Measurements from ENCODE around the gene RBM47. TPM values are rescaled to one million over a fixed set of nuclear protein-coding genes. Genes with fewer than 3 reads are reported as not detected.

RBM47 gene
- total and polyA plus RNA-seq, 2 of the 4 experiments (the other 2 are of a cell fraction), result 0.44 to 1.1 TPM

DNA sequence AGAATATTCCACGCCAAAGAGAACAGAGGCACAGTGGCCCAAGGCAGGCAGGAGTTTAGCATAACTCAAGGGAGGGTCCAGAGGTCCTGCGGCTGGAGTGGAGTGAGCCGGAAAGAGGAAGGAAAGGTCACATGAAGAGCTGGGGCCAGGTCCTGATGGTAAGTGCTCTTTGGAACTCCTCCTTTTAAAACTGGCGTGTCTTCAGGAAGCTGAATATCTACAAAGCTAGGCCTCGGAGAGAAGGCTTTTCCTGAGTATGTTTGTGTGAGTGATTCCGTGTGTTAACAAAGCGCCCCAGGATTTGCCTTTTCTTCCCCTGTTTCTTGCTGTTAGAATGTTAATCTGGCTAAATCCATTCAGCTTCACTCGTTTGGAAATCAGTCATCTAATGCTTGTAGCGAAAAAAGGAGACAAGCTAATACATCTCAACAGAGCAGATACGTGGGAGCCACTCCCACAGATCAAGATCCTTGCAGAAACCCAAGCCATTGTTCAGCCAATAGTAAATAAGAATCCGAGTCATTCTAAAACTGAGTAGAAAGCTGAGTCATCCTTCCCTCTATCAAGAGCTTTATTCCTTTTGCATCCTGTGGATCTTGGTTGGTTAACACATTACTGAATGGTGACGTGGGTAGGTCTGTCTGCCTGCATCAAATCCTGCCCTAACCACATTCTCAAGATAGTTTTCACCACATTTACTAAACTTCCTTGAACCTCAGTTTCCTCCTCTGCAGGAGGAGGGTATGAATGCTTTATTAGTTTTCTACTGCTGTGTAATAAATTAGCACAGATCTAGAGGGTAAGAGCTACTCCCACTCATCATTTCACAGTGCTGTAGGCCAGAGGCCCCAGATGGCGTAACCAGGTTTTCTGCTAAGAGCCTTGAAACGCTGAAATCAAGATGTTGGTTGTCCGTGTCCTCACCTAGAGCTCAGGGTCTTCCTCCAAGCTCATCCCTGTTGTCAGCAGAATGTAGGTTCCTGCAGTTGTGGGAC, 43.2 kb upstream of the RBM47 start:
- Histone ChIP-seq H2AK5ac (ENCODE audit: low read depth, low read length) (peak overlapping the region; percentile 95), H2BK5ac (ENCODE audit: low read depth, low read length, poor library complexity, severe bottlenecking) (peak overlapping the region; percentile 95), H2BK15ac (ENCODE audit: low read depth, low read length) (peak overlapping the region; percentile 98), H2AK9ac (replicated peaks; ENCODE audit: low read depth, low read length, poor library complexity) (peak overlapping the region; percentile 80), H3K9me1 (ENCODE audit: insufficient read depth, low read length) (peaks cover 7% of the 10 kb centered on the region), H3K36me3 (ENCODE audit: control insufficient read depth, insufficient read depth, low read length) (no peaks in the 10 kb centered on the region), H4K5ac (ENCODE audit: low read depth, low read length) (peak overlapping the region; percentile 98), H4K20me1 (ENCODE audit: insufficient read depth, low read length) (no peaks in the 10 kb centered on the region), H4K8ac (ENCODE audit: low read depth in 2 of 2, low read length in 2 of 2) (peak overlapping the region; percentile 79 to 95), H2BK120ac (ENCODE audit: low read depth, low read length) (peak overlapping the region; percentile 99), H3K4me3 (ENCODE audit: insufficient read depth, low read depth, low read length) (no peak overlapping the region), H3K9ac (ENCODE audit: low read depth, low read length) (0 out of 2 replicates have a peak overlapping the region, but pooled peaks have one; percentile 3), H2BK20ac (ENCODE audit: low read depth, low read length) (peak overlapping the region; percentile 98), H3K23ac (ENCODE audit: low read depth, low read length) (peak overlapping the region; percentile 95), H3K27ac (ENCODE audit: insufficient read depth, low read length) (peak overlapping the region; percentile 87), H3K14ac (replicated peaks; ENCODE audit: low read depth, low read length) (peak overlapping the region; percentile 96), H3K4me2 (ENCODE audit: low read depth, low read length) (peak overlapping the region; percentile 33; the same call in 1 of the 2 replicates), H4K91ac (ENCODE audit: insufficient read depth, low read depth, low read length) (peak overlapping the region; percentile 98), H3K79me1 (ENCODE audit: low read depth in 1 of 2, low read length in 2 of 2) (no peaks in the 10 kb centered on the region), H3K27me3 (ENCODE audit: control insufficient read depth, insufficient read depth, low read length) (no peaks in the 10 kb centered on the region), H3K4ac (ENCODE audit: low read depth, low read length) (peak overlapping the region; percentile 99), H3K18ac (ENCODE audit: low read depth, low read length) (peak overlapping the region; percentile 98), H3K56ac (ENCODE audit: extremely low read depth, insufficient read depth, low read length) (peak overlapping the region; percentile 67), H2AFZ (replicated peaks; ENCODE audit: low read length, poor library complexity) (peak overlapping the region; percentile 90), H3K4me1 (ENCODE audit: control insufficient read depth, insufficient read depth, low read length) (peaks cover 11% of the 10 kb centered on the region), H3K9me3 (ENCODE audit: control insufficient read depth, insufficient read depth, low read length) (no peaks in the 10 kb centered on the region)
- dilution Hi-C loops (cut with HindIII; ENCODE audit: low sequenced_read_pairs, unreplicated experiment) (no loop called here), in situ Hi-C loops (cut with MboI; ENCODE audit: low sequenced_read_pairs) (no loop called here), intact Hi-C loops (cut with micrococcal nuclease) (no loop called here)
- TF ChIP-seq FOS (IDR thresholded peaks at IDR 0.05; ENCODE audit: low read depth, low read length) (peak; percentile 61; the same call in 1 of the 2 replicates), MAFK (IDR thresholded peaks at IDR 0.05; ENCODE audit: low read depth, low read length) (peak; percentile 76), CHD1 (IDR thresholded peaks at IDR 0.05; ENCODE audit: low read depth, low read length) (no peak), RCOR1 (IDR thresholded peaks at IDR 0.05; ENCODE audit: insufficient replicate concordance, low read length) (no peak), NFE2L2 (IDR thresholded peaks at IDR 0.05; ENCODE audit: low read depth, low read length) (peak; percentile 98), CEBPB (IDR thresholded peaks at IDR 0.05; ENCODE audit: low read depth, low read length) (peak; percentile 54; the same call in 1 of the 2 replicates), BHLHE40 (IDR thresholded peaks at IDR 0.05; ENCODE audit: low read depth, low read length) (no peak)
- no TSS peak for BruUV-seq (replicated peaks)
- POLR2A ChIA-PET (ENCODE audit: unreplicated experiment), result interaction anchor here (0.5 kb wide), 1 partner anchor 84 kb away, joined by 5 read pairs; no protein-coding TSS in a partner anchor
- WGBS, 2 experiments (ENCODE audit: extremely low coverage in 2 of 2, insufficient read length in 1 of 2), result 51% methylated on average over 4 of the region's 15 CpGs; no CpG with 5 or more reads in 1 of the 2 experiments
- ATAC-seq (ENCODE audit: low read depth), result peak; percentile 98
- CTCF ChIA-PET, result interaction anchor here (0.9 to 1.4 kb wide), 2 partner anchors 9 to 10 kb away, joined by 3 read pairs; no protein-coding TSS in a partner anchor
- DNase-seq, result peak; percentile 99
